GM13976 (cell line): ENCODE results near the gene MGAT4A.
"Not testable (repeated sequence)": the region's sequence is repeated elsewhere in the genome, so short reads cannot be mapped to it uniquely, and the experiment has no call there.

Source experiments
- DNase-seq: peaks from one replicate; pipeline ENCODE4 v3.0.0; 2012; ENCODE audit warnings: low spot score
- in situ Hi-C: fragments of 300-500 bp; cut with MboI; formaldehyde crosslinking; loops from one replicate; pipeline ENCODE4 v1.12.0; 2022; ENCODE audit warnings: low sequenced_read_pairs, mixed read lengths, inconsistent platforms; ENCODE audit not compliant: unreplicated experiment
- TF ChIP-seq, protein P1 (sequence below): IDR thresholded peaks from 2 replicates; pipeline ENCODE4 v1.5.1; 2012; ENCODE audit warnings: borderline replicate concordance, mild to moderate bottlenecking; ENCODE audit not compliant: insufficient read depth; ENCODE audit errors: extremely low read depth, missing control alignments, control extremely low read depth

MGAT4A gene

DNA sequence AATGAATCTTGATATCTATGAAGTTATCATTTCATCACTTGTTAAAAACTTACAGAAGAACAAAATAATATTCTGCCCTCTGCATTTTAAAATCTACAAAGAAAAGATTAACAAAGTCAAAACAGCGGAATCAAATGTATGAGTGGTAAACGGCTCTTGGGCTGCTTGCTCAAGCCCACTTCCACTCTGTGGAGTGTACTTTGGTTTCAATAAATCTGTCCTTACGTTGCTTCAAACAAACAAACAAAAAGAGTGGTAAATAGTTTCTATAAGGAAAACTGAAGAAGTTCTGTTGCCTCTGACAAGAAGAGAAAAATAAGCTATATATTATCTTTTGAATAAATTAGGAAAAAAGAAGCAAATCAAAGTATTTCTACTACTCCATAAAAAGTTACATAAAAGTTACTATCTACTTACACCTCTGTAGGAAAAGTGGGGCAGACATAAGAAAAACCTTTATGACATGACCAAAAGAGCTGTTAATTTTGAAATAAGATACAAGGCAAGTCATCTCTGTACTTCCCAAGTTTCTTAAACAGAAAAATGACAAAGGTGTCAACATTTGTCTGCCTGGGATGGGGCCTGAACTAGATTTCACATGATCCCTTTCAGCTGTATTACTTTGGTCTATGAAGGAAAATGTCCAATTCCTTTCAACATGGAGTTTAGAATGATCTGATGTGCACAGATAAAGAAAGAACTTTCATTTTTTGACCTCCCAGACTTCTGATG lies 56.5 kb downstream of the MGAT4A start:
- TF ChIP-seq, protein P1, sequence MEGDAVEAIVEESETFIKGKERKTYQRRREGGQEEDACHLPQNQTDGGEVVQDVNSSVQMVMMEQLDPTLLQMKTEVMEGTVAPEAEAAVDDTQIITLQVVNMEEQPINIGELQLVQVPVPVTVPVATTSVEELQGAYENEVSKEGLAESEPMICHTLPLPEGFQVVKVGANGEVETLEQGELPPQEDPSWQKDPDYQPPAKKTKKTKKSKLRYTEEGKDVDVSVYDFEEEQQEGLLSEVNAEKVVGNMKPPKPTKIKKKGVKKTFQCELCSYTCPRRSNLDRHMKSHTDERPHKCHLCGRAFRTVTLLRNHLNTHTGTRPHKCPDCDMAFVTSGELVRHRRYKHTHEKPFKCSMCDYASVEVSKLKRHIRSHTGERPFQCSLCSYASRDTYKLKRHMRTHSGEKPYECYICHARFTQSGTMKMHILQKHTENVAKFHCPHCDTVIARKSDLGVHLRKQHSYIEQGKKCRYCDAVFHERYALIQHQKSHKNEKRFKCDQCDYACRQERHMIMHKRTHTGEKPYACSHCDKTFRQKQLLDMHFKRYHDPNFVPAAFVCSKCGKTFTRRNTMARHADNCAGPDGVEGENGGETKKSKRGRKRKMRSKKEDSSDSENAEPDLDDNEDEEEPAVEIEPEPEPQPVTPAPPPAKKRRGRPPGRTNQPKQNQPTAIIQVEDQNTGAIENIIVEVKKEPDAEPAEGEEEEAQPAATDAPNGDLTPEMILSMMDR: no peak
- in situ Hi-C loops: no loop called here
- DNase-seq: no peak

DNA sequence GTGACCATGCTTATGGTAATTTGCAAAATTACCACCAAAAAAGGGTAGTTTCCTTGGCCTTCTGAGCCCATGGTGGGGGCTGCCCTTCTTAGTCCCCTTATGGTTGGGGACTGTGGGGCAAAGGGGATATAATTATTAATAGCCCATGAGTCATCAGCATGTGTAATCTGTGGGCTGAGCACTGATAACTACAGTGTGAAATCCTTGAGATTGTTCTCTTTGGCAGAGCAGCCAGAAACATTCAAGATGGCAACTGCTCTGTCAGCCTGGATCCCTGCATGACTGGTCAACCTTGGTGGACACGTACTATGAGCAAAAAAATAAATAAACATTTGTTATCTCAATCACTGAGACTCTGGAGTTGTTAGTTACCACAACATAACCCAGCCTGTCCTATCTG lies 61.3 kb downstream of the MGAT4A start:
- TF ChIP-seq, protein P1: no peak
- DNase-seq: no peak
- in situ Hi-C loops: no loop called here

DNA sequence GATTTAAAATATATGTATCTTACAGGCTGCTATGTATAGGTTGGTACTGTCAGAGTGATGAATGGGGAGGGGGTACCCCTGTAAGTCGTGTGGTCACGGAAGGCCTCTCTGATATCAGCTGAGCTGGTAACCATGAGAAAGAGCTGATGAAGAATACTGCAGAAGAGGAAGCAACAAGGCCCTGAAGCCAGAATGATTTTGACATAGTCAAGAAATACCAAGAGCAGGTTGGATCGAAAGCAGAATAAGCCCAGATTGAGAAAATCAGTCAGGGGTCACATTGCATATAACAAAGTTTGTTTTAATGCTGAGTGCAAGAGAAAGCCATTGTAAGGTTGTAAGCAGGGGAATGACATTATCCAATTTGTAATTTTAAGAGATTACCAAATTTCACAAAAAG lies 65.3 kb downstream of the MGAT4A start:
- TF ChIP-seq, protein P1: no peak
- in situ Hi-C loops: no loop called here
- no peak for DNase-seq

DNA sequence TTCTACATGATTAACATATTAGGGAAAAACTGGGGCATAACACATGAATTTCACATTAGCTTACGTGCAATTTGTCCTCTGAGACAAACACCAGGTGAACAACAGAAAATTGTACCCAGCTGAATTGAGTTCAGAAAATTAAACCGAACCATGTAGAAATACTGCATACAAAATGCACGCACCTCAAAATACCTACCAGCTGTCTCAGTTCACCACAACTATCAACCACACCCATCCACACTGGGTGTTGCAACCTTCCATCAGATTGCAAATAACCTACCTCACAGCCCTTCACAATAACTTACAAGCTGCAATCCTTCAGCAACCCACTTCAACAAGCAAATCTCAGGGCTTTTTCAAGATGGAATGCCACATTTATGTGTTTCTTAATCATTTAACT lies 66.6 kb downstream of the MGAT4A start:
- DNase-seq: no peak
- in situ Hi-C loops: no loop called here
- TF ChIP-seq, protein P1: no peak

DNA sequence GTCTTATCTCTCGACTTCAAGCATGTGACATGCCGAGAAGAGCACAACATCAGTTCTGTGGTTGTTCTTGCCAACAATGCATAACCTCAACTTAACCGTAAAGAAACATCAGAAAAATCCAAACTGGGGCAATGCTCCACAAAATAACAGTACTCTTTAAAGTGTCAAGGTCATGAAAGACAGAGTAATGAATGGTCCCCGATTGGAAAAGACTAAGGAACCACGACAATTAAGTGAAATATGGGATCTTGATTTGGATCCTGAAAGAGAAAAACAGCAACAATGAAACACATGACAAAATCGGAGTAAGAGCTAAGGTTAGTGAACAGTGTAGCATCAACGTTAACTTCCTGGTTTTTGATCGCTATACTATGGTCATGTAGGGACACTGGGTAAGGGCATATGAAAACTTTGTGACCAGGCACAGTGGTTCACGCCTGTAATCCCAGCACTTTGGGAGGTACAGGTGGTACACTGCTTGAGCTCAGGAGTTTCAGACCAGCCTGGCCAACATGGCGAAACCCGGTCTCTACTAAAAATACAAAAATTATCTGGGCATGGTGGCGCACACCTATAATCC lies 67.3 kb downstream of the MGAT4A start:
- DNase-seq: no peak
- in situ Hi-C loops: no loop called here
- TF ChIP-seq, protein P1: no peak

DNA sequence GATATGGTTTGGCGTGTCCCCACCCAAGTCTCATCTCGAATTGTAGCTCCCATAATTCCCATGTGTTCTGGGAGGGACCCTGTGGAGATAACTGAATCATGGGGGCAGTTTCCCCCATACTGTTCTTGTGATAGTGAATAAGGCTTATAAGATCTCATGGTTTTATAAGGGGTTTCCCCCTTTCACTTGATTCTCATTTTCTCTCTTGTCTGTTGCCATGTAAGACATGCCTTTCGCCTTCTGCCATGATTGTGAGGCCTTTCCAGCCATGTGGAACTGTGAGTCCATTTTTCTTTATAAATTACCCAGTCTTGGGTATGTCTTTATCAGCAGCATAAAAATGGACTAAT lies 71.5 kb downstream of the MGAT4A start:
- DNase-seq: not testable (repeated sequence)
- in situ Hi-C loops: loop anchor here (10.0 kb wide), 2 partner anchors 175 to 405 kb away; no protein-coding TSS in a partner anchor

DNA sequence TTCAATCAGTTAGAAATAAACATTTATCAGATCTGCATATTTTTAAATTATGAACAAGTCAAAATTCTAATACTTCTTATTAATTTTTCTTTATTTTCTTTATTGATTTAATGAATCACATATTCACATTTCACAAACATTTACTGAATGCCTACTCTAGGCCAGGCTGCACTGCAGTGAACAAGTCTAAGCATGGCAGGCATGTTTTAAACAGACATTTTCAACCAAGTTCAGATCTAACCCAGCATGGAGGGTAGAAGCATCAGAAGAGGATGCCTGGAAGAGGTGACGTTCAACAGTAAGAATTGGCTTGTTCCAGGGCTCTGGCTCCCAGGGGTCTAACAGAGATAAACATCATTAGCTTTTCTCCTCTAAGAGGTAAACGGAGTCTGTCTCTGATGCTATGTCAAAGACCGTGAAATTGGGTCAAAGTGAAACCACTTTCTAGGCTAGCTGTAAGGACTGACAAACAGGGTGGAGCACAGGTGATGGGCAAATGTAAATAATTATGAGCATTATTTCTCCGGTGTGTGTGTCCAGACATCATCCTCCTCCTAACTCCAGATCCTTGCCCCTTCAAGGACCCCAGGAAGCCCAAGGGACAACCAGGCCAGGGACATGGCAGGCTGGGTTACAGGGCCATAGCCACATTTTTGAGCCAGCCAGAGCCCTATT lies 72.0 kb downstream of the MGAT4A start:
- TF ChIP-seq, protein P1: no peak
- DNase-seq: no peak
- in situ Hi-C loops: loop anchor here (10.0 kb wide), 2 partner anchors 176 to 406 kb away; no protein-coding TSS in a partner anchor
